Astrocyte (in vitro differentiated cells and primary cell): Measurements from ENCODE around the gene BEX1. TPM values are rescaled to one million over a fixed set of nuclear protein-coding genes. Genes with fewer than 3 reads are reported as not detected.
A peak's percentile ranks its signal among the peaks of the same experiment; 100 is the strongest.

Source experiments
- DNase-seq: peaks from one replicate; pipeline ENCODE4 v3.0.0-alpha.2; 2010; ENCODE audit warnings: low read depth
- FAIRE-seq: peaks from 2 replicates; lab custom pipeline; 2011; peaks lifted over from hg19 to GRCh38; lab: Jason Lieb, UNC
- H2AFZ ChIP-seq: 2 replicates; pipeline ENCODE4 v1.6.0; 2012; ENCODE audit warnings: low read depth, low read length, inconsistent platforms
- H3K27ac ChIP-seq: 2 replicates; pipeline ENCODE4 v1.5.1; 2011; ENCODE audit warnings: low read depth, low read length, inconsistent platforms
- H3K27me3 ChIP-seq: 2 replicates; pipeline ENCODE4 v1.6.0; 2011; ENCODE audit warnings: low read length, inconsistent platforms; ENCODE audit not compliant: insufficient read depth
- H3K36me3 ChIP-seq: 2 replicates; pipeline ENCODE4 v1.5.1; 2011; ENCODE audit warnings: low read length, inconsistent platforms; ENCODE audit not compliant: insufficient read depth
- H3K4me1 ChIP-seq: 2 replicates; pipeline ENCODE4 v1.5.1; 2011; ENCODE audit warnings: low read length, inconsistent platforms; ENCODE audit not compliant: insufficient read depth
- H3K4me2 ChIP-seq: 2 replicates; pipeline ENCODE4 v1.6.0; 2012; ENCODE audit warnings: low read length, inconsistent platforms
- H3K4me3 ChIP-seq: 2 replicates; pipeline ENCODE4 v1.5.1; 2011; ENCODE audit warnings: low read depth, mild to moderate bottlenecking, low read length, inconsistent platforms; ENCODE audit not compliant: insufficient read depth
- H3K79me2 ChIP-seq: 2 replicates; pipeline ENCODE4 v1.6.0; 2012; ENCODE audit warnings: mild to moderate bottlenecking, low read length, inconsistent platforms; ENCODE audit not compliant: insufficient read depth
- H3K9ac ChIP-seq: 2 replicates; pipeline ENCODE4 v1.6.0; 2012; ENCODE audit warnings: mild to moderate bottlenecking, low read length, inconsistent platforms
- H3K9me3 ChIP-seq: 2 replicates; pipeline ENCODE4 v1.5.1; 2012; ENCODE audit warnings: low read depth, mild to moderate bottlenecking, low read length, inconsistent platforms; ENCODE audit not compliant: insufficient read depth
- H4K20me1 ChIP-seq: 2 replicates; pipeline ENCODE4 v1.6.0; 2012; ENCODE audit warnings: low read length, inconsistent platforms; ENCODE audit not compliant: insufficient read depth
- H3K27ac Mint-ChIP-seq: one replicate; pipeline ENCODE4 v1.8.0; 2021; ENCODE audit warnings: mild to moderate bottlenecking, mixed read lengths; ENCODE audit not compliant: unreplicated experiment
- H3K27me3 Mint-ChIP-seq: one replicate; pipeline ENCODE4 v1.8.0; 2021; ENCODE audit warnings: low read depth, mixed read lengths; ENCODE audit not compliant: unreplicated experiment
- H3K36me3 Mint-ChIP-seq: one replicate; pipeline ENCODE4 v1.8.0; 2021; ENCODE audit warnings: low read depth, mixed read lengths; ENCODE audit not compliant: unreplicated experiment
- H3K4me1 Mint-ChIP-seq: one replicate; pipeline ENCODE4 v1.8.0; 2021; ENCODE audit warnings: low read depth, mixed read lengths; ENCODE audit not compliant: unreplicated experiment
- H3K4me3 Mint-ChIP-seq: one replicate; pipeline ENCODE4 v1.8.0; 2021; ENCODE audit warnings: mild to moderate bottlenecking, moderate library complexity, mixed read lengths; ENCODE audit not compliant: unreplicated experiment
- H3K9me3 Mint-ChIP-seq: one replicate; pipeline ENCODE4 v1.8.0; 2021; ENCODE audit warnings: mild to moderate bottlenecking, mixed read lengths; ENCODE audit not compliant: unreplicated experiment
- EZH2 ChIP-seq: IDR thresholded peaks from 2 replicates; pipeline ENCODE4 v1.6.1; 2012; ENCODE audit warnings: mild to moderate bottlenecking, low read length, inconsistent platforms; ENCODE audit not compliant: insufficient read depth
- total RNA-seq: library from RNA; stranded (reverse); gene quantifications from 2 replicates; pipeline ENCODE4 v1.2.1, GENCODE V29; 2021
- TF ChIP-seq, protein P1 (sequence below): IDR thresholded peaks from 2 replicates; pipeline ENCODE4 v1.5.1; 2011; ENCODE audit warnings: low read depth, mild to moderate bottlenecking, inconsistent platforms, low read length, moderate library complexity; ENCODE audit not compliant: insufficient read depth

BEX1 gene
- total RNA-seq, 1 donor from 2014 or later = 16.6 TPM

DNA sequence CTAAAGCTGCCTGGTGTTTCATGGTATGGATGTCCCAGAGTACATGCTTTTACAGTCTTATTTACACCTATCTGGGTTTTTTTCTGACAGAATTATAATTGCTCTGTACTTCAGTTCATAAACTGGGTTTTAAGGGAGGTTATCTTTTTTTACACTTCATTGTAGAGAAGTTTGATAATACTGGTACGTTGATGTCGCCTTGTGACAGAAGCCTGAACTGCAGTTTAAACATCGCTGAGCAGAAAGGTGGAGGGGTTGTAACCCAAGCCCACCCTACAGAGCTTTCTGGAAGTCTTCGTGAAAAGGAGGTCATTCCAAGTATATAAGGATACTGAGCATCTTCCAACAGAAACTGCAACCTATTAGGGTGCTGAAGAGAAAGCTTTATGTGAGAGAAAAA is 46.4 kb downstream of the BEX1 start:
- H3K4me3 Mint-ChIP-seq = no peak overlapping the region
- H3K9me3 Mint-ChIP-seq = no peaks in the 10 kb centered on the region

DNA sequence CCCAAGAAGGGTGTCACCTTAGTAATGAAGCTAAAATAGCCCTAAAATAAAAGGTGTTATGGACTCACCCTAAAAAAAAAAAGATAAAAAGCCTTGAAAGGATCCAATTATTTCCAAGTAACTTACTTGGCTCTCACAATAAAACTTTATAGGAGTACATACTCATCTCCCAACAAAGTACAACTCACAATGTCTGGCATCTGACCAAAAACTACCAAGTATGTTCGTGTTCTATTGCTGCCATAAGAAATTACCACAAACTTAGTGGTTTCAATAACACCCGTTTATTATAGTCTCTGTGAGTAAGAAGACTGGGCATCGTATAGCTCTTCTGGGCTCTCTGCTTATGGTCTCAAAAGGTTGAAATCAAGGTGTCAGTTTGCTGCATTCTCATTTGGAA is 51.0 kb downstream of the BEX1 start:
- Mint-ChIP-seq H3K27me3 (no peaks in the 10 kb centered on the region), H3K27ac (no peak overlapping the region), H3K4me1 (no peaks in the 10 kb centered on the region), H3K9me3 (no peaks in the 10 kb centered on the region), H3K36me3 (no peaks in the 10 kb centered on the region), H3K4me3 (no peak overlapping the region)
- no peaks in the 10 kb centered on the region for H3K4me1 ChIP-seq
- FAIRE-seq (no peak), DNase-seq (no peak)
- no peaks in the 10 kb centered on the region for H3K9me3 ChIP-seq
- H3K27me3 ChIP-seq = no peaks in the 10 kb centered on the region
- H3K36me3 ChIP-seq = no peaks in the 10 kb centered on the region
- no peaks in the 10 kb centered on the region for H3K79me2 ChIP-seq
- no peak overlapping the region for H3K9ac ChIP-seq
- H3K27ac ChIP-seq = no peak overlapping the region
- H2AFZ ChIP-seq = no peak overlapping the region
- H4K20me1 ChIP-seq = no peaks in the 10 kb centered on the region
- H3K4me2 ChIP-seq = no peak overlapping the region
- TF ChIP-seq, protein P1, sequence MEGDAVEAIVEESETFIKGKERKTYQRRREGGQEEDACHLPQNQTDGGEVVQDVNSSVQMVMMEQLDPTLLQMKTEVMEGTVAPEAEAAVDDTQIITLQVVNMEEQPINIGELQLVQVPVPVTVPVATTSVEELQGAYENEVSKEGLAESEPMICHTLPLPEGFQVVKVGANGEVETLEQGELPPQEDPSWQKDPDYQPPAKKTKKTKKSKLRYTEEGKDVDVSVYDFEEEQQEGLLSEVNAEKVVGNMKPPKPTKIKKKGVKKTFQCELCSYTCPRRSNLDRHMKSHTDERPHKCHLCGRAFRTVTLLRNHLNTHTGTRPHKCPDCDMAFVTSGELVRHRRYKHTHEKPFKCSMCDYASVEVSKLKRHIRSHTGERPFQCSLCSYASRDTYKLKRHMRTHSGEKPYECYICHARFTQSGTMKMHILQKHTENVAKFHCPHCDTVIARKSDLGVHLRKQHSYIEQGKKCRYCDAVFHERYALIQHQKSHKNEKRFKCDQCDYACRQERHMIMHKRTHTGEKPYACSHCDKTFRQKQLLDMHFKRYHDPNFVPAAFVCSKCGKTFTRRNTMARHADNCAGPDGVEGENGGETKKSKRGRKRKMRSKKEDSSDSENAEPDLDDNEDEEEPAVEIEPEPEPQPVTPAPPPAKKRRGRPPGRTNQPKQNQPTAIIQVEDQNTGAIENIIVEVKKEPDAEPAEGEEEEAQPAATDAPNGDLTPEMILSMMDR = no peak
- TF ChIP-seq EZH2 = no peak
- no peak overlapping the region for H3K4me3 ChIP-seq

More for the DNA sequence above, 46.4 kb downstream of the BEX1 start:
- no peaks in the 10 kb centered on the region for H3K27me3 ChIP-seq
- H3K4me1 ChIP-seq = no peaks in the 10 kb centered on the region
- Mint-ChIP-seq H3K4me1 (no peaks in the 10 kb centered on the region), H3K27me3 (no peaks in the 10 kb centered on the region), H3K36me3 (no peaks in the 10 kb centered on the region), H3K27ac (no peak overlapping the region)
- no peak overlapping the region for H3K4me3 ChIP-seq
- no peak overlapping the region for H3K4me2 ChIP-seq
- DNase-seq = no peak
- no peak overlapping the region for H2AFZ ChIP-seq
- H3K79me2 ChIP-seq = no peaks in the 10 kb centered on the region
- H3K9me3 ChIP-seq = no peaks in the 10 kb centered on the region
- no peaks in the 10 kb centered on the region for H3K36me3 ChIP-seq
- TF ChIP-seq, protein P1 = no peak
- TF ChIP-seq EZH2 = no peak
- H4K20me1 ChIP-seq = no peaks in the 10 kb centered on the region
- H3K27ac ChIP-seq = no peak overlapping the region
- peak; percentile 72 for FAIRE-seq
- no peak overlapping the region for H3K9ac ChIP-seq

Other genes with a start within 250 kb of the BEX1 start
- 0.25 TPM in 1 of 2 replicates, not detected in the other for gene RAB40AL, start 126.9 kb downstream of the BEX1 start, total RNA-seq
- gene NXF3, start 29.0 kb upstream of the BEX1 start, total RNA-seq = not detected in 2 replicates
- gene BEX4, start 150.9 kb upstream of the BEX1 start, total RNA-seq = 42.9 and 43.4 TPM in 2 replicates
- 62.2 and 68.4 TPM in 2 replicates for gene TCEAL8, start 191.0 kb upstream of the BEX1 start, total RNA-seq
- gene TCEAL5, start 212.6 kb upstream of the BEX1 start, total RNA-seq = 0.36 TPM in 1 of 2 replicates, not detected in the other
- 10.0 and 12.6 TPM in 2 replicates for gene BEX2, start 246.8 kb upstream of the BEX1 start, total RNA-seq